Measurements from ENCODE around the gene PPP6R3.

The PPP6R3 gene

DNA sequence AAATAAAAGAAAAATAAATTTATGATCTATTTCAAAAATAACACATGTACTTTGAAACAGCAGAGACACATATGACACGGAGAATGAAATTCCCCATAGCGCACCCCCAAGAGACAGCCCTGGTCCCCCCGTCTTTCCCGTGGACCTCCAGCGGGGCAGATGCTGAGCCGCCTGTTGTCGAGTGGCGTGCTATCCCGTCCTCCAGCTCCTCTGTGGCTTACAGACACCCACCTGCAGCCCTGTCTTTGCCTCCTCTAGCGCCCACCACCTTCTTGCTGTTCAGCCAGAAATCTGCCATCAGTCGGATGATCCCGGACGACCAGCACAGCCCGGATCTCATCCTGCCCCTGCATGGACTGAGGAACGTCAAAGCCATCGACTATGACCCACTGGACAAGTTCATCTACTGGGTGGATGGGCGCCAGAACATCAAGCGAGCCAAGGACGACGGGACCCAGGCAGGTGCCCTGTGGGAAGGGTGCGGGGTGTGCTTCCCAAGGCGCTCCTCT is 44.4 kb upstream of the PPP6R3 start:
- no peak for DNase-seq (ENCODE audit: low read depth)
- H3K4me3 ChIP-seq (ENCODE audit: low read length) = no peak overlapping the region
- TF ChIP-seq, protein P1, sequence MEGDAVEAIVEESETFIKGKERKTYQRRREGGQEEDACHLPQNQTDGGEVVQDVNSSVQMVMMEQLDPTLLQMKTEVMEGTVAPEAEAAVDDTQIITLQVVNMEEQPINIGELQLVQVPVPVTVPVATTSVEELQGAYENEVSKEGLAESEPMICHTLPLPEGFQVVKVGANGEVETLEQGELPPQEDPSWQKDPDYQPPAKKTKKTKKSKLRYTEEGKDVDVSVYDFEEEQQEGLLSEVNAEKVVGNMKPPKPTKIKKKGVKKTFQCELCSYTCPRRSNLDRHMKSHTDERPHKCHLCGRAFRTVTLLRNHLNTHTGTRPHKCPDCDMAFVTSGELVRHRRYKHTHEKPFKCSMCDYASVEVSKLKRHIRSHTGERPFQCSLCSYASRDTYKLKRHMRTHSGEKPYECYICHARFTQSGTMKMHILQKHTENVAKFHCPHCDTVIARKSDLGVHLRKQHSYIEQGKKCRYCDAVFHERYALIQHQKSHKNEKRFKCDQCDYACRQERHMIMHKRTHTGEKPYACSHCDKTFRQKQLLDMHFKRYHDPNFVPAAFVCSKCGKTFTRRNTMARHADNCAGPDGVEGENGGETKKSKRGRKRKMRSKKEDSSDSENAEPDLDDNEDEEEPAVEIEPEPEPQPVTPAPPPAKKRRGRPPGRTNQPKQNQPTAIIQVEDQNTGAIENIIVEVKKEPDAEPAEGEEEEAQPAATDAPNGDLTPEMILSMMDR (conservative IDR thresholded peaks at IDR 0.05; ENCODE audit: low read length) = no peak

DNA sequence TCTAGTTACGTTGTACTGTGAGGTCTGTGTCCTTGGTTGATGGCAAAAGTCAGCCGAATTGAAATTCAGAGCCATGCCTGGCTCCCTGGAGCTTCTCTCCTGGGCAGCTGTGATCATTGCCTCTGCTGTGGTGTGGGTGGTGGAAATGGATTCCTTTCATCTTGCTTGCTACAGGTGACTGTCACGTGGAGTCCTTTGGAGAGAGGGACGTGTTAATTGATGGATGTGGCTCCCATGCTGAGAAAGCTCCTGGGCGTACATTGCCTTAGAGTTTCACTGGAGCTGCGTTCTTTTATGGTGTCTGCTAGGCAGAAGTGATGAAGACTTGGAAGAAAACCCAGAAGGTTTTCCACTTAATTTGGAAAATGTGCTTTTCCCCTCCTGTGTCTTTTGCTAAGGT is 41.9 kb upstream of the PPP6R3 start:
- H3K4me3 ChIP-seq (ENCODE audit: low read length) = no peak overlapping the region
- no peak for DNase-seq (ENCODE audit: low read depth)
- TF ChIP-seq, protein P1 (conservative IDR thresholded peaks at IDR 0.05; ENCODE audit: low read length) = no peak

DNA sequence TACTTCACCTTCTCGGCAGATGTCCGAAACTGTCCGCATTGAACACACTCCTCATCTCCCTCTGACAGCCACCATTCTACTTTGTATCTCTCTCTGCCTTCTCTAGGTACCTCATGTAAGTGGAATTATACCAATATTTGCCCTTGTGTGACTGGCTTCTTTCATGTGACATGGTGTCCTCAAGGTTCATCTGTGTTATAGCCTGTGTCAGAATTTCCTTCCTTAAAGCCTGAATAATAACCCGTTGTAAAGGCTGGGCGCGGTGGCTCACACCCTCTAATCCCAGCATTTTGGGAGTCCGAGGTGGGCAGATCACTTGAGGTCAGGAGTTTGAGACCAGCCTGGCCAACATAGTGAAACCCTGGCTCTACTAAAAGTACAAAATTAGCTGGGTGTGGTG is 40.4 kb upstream of the PPP6R3 start:
- TF ChIP-seq, protein P1 (conservative IDR thresholded peaks at IDR 0.05; ENCODE audit: low read length) = no peak
- H3K4me3 ChIP-seq (ENCODE audit: low read length) = no peak overlapping the region
- no peak for DNase-seq (ENCODE audit: low read depth)

DNA sequence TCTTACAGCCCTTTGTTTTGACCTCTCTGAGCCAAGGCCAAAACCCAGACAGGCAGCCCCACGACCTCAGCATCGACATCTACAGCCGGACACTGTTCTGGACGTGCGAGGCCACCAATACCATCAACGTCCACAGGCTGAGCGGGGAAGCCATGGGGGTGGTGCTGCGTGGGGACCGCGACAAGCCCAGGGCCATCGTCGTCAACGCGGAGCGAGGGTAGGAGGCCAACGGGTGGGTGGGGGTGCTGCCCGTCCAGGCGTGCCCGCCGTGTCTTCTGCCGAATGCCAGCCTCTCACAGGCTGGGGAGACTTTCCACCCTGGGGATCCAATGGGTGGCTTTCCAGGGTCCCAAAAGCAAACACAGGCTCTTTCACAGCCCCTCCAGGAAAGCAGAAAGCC is 37.1 kb upstream of the PPP6R3 start:
- DNase-seq (ENCODE audit: low read depth) = no peak
- TF ChIP-seq, protein P1 (conservative IDR thresholded peaks at IDR 0.05; ENCODE audit: low read length) = no peak
- H3K4me3 ChIP-seq (ENCODE audit: low read length) = no peak overlapping the region

DNA sequence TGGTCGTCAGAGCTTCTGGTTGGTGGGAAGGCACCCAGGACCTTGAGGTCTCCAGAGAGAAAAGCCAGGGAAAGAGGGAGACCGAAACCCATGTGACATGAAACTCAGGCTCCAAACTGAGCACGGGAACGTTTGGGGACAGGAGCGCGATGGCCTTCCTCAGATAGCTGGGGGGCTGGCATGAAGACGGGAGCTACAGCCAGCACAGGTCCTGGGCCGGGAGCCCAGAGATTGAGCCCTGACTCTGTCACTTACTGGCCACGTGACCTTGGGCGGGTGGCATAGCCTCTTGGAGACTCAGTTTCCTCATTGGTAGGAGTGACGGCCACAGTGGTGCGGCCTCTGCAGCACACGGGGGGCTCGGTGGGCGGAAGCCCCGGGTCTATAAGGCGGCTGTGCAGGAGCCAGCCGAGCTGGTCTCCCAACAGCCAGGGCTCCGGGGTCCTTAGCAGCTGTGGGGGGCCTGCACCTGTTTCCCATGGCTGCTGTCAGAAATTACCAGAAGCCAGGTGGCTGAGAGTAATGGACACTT is 36.4 kb upstream of the PPP6R3 start:
- DNase-seq (ENCODE audit: low read depth) = no peak
- TF ChIP-seq, protein P1 (conservative IDR thresholded peaks at IDR 0.05; ENCODE audit: low read length) = no peak
- H3K4me3 ChIP-seq (ENCODE audit: low read length) = no peak overlapping the region

DNA sequence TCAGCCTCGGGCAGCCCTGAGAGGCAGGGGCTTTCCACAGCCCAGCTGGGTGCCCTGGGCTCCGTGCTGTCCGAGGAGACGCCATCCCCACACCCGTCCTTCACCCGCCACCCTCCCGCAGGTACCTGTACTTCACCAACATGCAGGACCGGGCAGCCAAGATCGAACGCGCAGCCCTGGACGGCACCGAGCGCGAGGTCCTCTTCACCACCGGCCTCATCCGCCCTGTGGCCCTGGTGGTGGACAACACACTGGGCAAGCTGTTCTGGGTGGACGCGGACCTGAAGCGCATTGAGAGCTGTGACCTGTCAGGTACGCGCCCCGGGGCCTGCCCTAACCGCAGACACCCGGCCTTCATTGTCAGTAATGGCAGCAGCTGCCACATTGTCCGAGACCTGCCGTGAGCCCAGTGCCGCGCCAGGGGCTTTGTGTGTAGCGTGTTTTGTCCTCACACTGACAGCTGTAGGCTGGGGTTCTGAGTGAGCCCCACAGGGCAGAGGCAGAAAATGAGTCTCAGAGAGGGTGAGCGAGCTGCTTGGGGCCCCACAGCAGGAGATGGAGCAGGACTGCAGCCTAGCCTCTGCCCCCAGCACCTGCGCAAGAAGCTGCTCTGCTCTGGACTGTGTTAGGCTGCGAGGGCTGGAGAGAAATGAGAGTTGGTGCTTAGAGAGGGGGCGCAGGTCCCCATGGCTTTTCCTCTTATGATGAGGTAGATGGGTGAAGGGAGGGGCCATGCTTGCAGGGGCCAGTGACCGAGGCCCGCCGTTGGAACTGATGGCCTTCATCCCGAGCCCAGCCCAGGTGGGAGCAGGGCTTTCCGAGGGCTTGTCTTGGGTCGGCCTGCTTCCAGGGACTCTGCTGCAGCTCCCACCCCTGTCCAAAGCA is 35.3 kb upstream of the PPP6R3 start:
- DNase-seq (ENCODE audit: low read depth) = no peak
- TF ChIP-seq, protein P1 (conservative IDR thresholded peaks at IDR 0.05; ENCODE audit: low read length) = no peak
- no peak overlapping the region for H3K4me3 ChIP-seq (ENCODE audit: low read length)

Data from AG10803 (cell line).